ENCODE results near the gene CADM3.

GRCh38 chr1:159228554-159228953, 57.1 kb downstream of the CADM3 start:
- TF ChIP-seq, protein P1, sequence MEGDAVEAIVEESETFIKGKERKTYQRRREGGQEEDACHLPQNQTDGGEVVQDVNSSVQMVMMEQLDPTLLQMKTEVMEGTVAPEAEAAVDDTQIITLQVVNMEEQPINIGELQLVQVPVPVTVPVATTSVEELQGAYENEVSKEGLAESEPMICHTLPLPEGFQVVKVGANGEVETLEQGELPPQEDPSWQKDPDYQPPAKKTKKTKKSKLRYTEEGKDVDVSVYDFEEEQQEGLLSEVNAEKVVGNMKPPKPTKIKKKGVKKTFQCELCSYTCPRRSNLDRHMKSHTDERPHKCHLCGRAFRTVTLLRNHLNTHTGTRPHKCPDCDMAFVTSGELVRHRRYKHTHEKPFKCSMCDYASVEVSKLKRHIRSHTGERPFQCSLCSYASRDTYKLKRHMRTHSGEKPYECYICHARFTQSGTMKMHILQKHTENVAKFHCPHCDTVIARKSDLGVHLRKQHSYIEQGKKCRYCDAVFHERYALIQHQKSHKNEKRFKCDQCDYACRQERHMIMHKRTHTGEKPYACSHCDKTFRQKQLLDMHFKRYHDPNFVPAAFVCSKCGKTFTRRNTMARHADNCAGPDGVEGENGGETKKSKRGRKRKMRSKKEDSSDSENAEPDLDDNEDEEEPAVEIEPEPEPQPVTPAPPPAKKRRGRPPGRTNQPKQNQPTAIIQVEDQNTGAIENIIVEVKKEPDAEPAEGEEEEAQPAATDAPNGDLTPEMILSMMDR (IDR thresholded peaks at IDR 0.05; ENCODE audit: poor library complexity) = no peak
- TF ChIP-seq EZH2phosphoT487 (IDR thresholded peaks at IDR 0.05; ENCODE audit: low read depth, severe bottlenecking, unreplicated experiment) (no peak), EZH2 (IDR thresholded peaks at IDR 0.05; ENCODE audit: borderline replicate concordance) (no peak)
